Kidney (tissue), 14 donors: ENCODE data around the gene ZNF609. TPM values are rescaled to one million over a fixed set of nuclear protein-coding genes. Genes with fewer than 3 reads are reported as not detected.
A peak's percentile ranks its signal among the peaks of the same experiment; 100 is the strongest.

Experiments used
- DNase-seq, 5 donors: peaks; one replicate each; pipeline ENCODE4 v3.0.0-alpha.2; 2013 to 2020
- FAIRE-seq: peaks from 2 replicates; lab custom pipeline; 2012; peaks lifted over from hg19 to GRCh38; lab: Jason Lieb, UNC
- H3K27ac ChIP-seq, 2 donors: one replicate each; pipeline ENCODE4 v1.7.0; 2013; ENCODE audit warnings: low read depth in 2 of 2, low read length in 2 of 2, inconsistent platforms in 1 of 2
- H3K27me3 ChIP-seq: one replicate; pipeline ENCODE4 v1.7.1; 2013; ENCODE audit warnings: low read length, inconsistent platforms; ENCODE audit not compliant: control insufficient read depth, insufficient read depth
- H3K36me3 ChIP-seq, 3 donors: one replicate each; pipeline versions ENCODE4 v1.7.0 to v1.7.1; 2013; ENCODE audit warnings: low read length in 3 of 3, control low read depth in 1 of 3, inconsistent platforms in 1 of 3; ENCODE audit not compliant: insufficient read depth in 3 of 3, control insufficient read depth in 2 of 3
- H3K4me1 ChIP-seq, 3 donors: one replicate each; pipeline versions ENCODE4 v1.7.0 to v1.7.1; 2013; ENCODE audit warnings: low read length in 3 of 3, inconsistent platforms in 1 of 3, low read depth in 1 of 3; ENCODE audit not compliant: control insufficient read depth in 2 of 3, insufficient read depth in 2 of 3
- H3K4me3 ChIP-seq, 3 donors: one replicate each; pipeline versions ENCODE4 v1.7.0 to v1.8.1; 2013; ENCODE audit warnings: low read length in 3 of 3, control low read depth in 1 of 3, inconsistent platforms in 1 of 3
- H3K9ac ChIP-seq, 3 donors: one replicate each; pipeline versions ENCODE4 v1.7.0 to v1.7.1; 2013; ENCODE audit warnings: low read length in 3 of 3, control low read depth in 1 of 3, inconsistent platforms in 1 of 3
- H3K9me3 ChIP-seq, 3 donors: one replicate each; pipeline versions ENCODE4 v1.7.0 to v1.7.1; 2013; ENCODE audit warnings: low read length in 3 of 3, control low read depth in 1 of 3, inconsistent platforms in 1 of 3; ENCODE audit not compliant: control insufficient read depth in 2 of 3, insufficient read depth in 1 of 3
- intact Hi-C: fragments of 100-400 bp; cut with DNase I; formaldehyde crosslinking; loops from one replicate; pipeline ENCODE4 v1.11.1; 2022
- polyA plus RNA-seq: library from polyadenylated mRNA; stranded (reverse); fragments of 350-450 nt; fragmentation: Illumina TruSeq; extraction: RNeasy Lipid Tissue Mini Kit (QIAGEN cat#74804); gene quantifications from one replicate; pipeline ENCODE4 v1.2.3, GENCODE V29; 2014; ENCODE audit warnings: low read depth, low replicate concordance; ENCODE audit not compliant: insufficient read depth
- total RNA-seq: library from RNA; stranded (reverse); fragmentation: NEBNext Ultra II Directional; extraction: Animal tissue kit (Norgen Biotek cat#: 25700); gene quantifications from one replicate; pipeline ENCODE4 v1.2.1, GENCODE V29; 2021
- TF ChIP-seq, protein P1 (sequence below): IDR thresholded peaks from 3 replicates; pipeline ENCODE4 v1.5.1; 2012; ENCODE audit warnings: mild to moderate bottlenecking, moderate library complexity, borderline replicate concordance; ENCODE audit not compliant: insufficient read depth; ENCODE audit errors: extremely low read depth
- donor health status: control.
- donor health status: control.
- donor health status: control.
- donor health status: control.
- donor health status: control.
- donor health status: DM: yes; HTN: yes; CAD: no.
- donor health status: Normal renal cell carcinoma (clear cell type).

ZNF609 gene
- total and polyA plus RNA-seq, 2 donors from 2014 or later: 3.1 to 37.2 TPM

DNA sequence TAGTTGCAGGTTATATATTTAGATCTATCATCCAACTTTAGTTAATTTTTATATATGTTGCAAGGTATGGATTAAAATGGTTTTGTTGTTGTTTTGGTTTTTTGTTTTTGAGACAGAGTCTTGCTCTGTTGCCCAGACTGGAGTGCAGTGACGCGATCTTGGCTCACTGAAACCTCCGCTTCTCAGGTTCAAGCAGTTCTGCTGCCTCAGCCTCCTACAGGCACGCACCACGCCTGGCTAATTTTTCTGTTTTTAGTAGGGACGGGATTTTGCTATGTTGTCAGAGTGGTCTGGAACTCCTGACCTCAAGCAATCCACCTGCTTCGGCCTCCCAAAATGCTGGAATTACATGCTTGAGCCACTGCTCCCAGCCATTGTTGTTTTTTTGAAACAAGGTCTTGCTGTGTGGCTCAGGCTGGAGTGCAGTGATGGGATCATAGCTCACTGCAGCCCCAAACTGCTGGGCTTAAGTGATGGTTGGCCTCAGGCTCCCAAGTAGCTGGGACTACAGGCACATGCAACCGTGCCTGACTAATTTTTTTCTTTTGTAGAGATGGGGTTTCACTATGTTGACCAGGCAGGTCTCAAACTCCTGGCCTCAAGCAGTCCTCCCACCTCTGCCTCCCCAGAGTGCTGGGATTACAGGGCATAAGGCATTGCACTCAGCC is 92.0 kb downstream of the ZNF609 start:
- Histone ChIP-seq H3K36me3 (no peaks in the 10 kb centered on the region), H3K9ac (no peak overlapping the region), H3K4me1 (peaks cover 0 to 4% (median 0%) of the 10 kb centered on the region in 3 donors), H3K4me3 (peak overlapping the region in 1 of 3 donors; percentile 12), H3K27ac (no peak overlapping the region), H3K27me3 (no peaks in the 10 kb centered on the region), H3K9me3 (no peaks in the 10 kb centered on the region)
- intact Hi-C loops: no loop called here
- TF ChIP-seq, protein P1, sequence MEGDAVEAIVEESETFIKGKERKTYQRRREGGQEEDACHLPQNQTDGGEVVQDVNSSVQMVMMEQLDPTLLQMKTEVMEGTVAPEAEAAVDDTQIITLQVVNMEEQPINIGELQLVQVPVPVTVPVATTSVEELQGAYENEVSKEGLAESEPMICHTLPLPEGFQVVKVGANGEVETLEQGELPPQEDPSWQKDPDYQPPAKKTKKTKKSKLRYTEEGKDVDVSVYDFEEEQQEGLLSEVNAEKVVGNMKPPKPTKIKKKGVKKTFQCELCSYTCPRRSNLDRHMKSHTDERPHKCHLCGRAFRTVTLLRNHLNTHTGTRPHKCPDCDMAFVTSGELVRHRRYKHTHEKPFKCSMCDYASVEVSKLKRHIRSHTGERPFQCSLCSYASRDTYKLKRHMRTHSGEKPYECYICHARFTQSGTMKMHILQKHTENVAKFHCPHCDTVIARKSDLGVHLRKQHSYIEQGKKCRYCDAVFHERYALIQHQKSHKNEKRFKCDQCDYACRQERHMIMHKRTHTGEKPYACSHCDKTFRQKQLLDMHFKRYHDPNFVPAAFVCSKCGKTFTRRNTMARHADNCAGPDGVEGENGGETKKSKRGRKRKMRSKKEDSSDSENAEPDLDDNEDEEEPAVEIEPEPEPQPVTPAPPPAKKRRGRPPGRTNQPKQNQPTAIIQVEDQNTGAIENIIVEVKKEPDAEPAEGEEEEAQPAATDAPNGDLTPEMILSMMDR: no peak
- FAIRE-seq (no peak), DNase-seq (peak in 3 of 5 donors; percentile 19 to 41 (median 33))

- no peaks in the 10 kb centered on the region for H3K36me3 ChIP-seq
- intact Hi-C loops: no loop called here
- H3K4me3 ChIP-seq: no peak overlapping the region
- H3K27me3 ChIP-seq: no peaks in the 10 kb centered on the region
- no peak overlapping the region for H3K9ac ChIP-seq
- H3K9me3 ChIP-seq: no peaks in the 10 kb centered on the region
- DNase-seq: no peak
- H3K4me1 ChIP-seq: peaks cover 0 to 4% (median 0%) of the 10 kb centered on the region in 3 donors
- no peak for FAIRE-seq
- TF ChIP-seq, protein P1: no peak
- H3K27ac ChIP-seq: peak overlapping the region in 1 of 2 donors; percentile 2
These were observed 98.2 kb downstream of the ZNF609 start for GRCh38 chr15:64558460-64559179.

DNA sequence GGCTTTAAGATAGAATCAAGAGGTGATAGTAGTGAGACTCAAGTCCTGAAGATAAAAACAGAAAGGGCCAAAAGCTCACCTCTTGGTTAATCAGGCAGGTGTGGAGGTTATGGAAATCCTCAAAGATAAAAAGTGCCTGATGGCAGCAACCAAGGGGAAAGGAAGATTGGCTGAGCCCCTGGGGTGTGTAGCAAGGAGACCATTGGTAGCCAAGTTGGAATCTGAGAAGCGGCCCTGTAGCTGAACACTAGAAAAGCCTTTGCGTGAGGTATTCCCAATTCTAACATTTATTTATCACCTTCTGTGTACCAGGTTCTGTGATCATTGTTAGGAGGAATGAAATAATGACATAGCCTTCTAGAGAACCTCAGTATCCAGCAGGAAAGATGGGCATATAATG is 98.9 kb downstream of the ZNF609 start:
- FAIRE-seq (no peak), DNase-seq (no peak)
- no peaks in the 10 kb centered on the region for H3K27me3 ChIP-seq
- peaks cover 0 to 4% (median 0%) of the 10 kb centered on the region in 3 donors for H3K4me1 ChIP-seq
- H3K9ac ChIP-seq: no peak overlapping the region
- no peaks in the 10 kb centered on the region for H3K36me3 ChIP-seq
- peak overlapping the region in 1 of 2 donors; percentile 2 for H3K27ac ChIP-seq
- TF ChIP-seq, protein P1: no peak
- no peak overlapping the region for H3K4me3 ChIP-seq
- H3K9me3 ChIP-seq: no peaks in the 10 kb centered on the region
- intact Hi-C loops: no loop called here
